ENCODE data around the gene ACOXL. TPM values are rescaled to one million over a fixed set of nuclear protein-coding genes. Genes with fewer than 3 reads are reported as not detected.

The ACOXL gene
- total and polyA plus RNA-seq, 9 of the 15 experiments (the other 6 are each of a cell fraction or from before 2014, with no cell fraction given): 0.31 to 0.56 TPM; not detected in 7

DNA sequence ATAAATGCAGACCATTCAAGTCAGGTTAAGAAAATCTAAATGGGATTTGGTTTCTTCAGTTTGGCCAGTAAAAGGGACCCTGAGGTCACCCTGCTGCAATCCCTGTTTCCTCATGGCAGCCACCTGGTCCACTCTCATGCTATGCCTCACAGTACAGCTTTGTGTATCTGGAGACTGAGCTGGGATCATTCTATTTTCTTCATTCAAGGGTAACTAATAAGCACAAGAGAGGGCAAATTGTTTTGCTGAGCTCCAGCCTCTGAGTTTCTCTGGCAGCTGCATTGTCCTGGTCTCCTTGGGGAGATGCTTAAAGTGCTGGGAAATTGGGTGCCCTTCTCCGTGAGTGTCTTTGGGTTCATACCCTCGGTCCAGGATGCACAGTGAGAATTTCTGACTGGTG lies 369.8 kb downstream of the ACOXL start:
- no peaks in the 10 kb centered on the region for H3K4me1 ChIP-seq (replicated peaks in 1 of 2; ENCODE audit: control insufficient read depth in 2 of 2, insufficient read depth in 2 of 2, low read length in 2 of 2)
- FAIRE-seq: peak; percentile 6
- DNase-seq (ENCODE audit: extremely low read depth in 1 of 4, low spot score in 3 of 4): no peak
- WGBS (ENCODE audit: insufficient coverage, low coverage, missing lambda C conversion rate): 7% methylated on average over 2 of the region's 2 CpGs
- no peak; the same call in 2 of the 3 replicates for ATAC-seq
- no peak overlapping the region for H3K4me3 ChIP-seq
- H2AFZ ChIP-seq (ENCODE audit: low read depth, low read length): no peak overlapping the region
- no peaks in the 10 kb centered on the region for H3K9me3 ChIP-seq (replicated peaks; ENCODE audit: control insufficient read depth, insufficient read depth, low read depth, low read length)
- no peaks in the 10 kb centered on the region for H4K20me1 ChIP-seq (replicated peaks; ENCODE audit: control insufficient read depth, insufficient read depth, low read length)
- no peak overlapping the region for H3K4me2 ChIP-seq (ENCODE audit: insufficient read depth, low read length)
- no peaks in the 10 kb centered on the region for H3K36me3 ChIP-seq (ENCODE audit: control insufficient read depth, insufficient read depth, low read length)
- in situ Hi-C loops (cut with MboI) (no loop called here), intact Hi-C loops (cut with micrococcal nuclease) (no loop called here)
- H3K9me1 ChIP-seq (ENCODE audit: control insufficient read depth, insufficient read depth, low read length): no peaks in the 10 kb centered on the region
- H3K79me2 ChIP-seq (ENCODE audit: control insufficient read depth, insufficient read depth, low read length): no peaks in the 10 kb centered on the region
- H3K27me3 ChIP-seq (ENCODE audit: control insufficient read depth in 2 of 2, insufficient read depth in 2 of 2, low read length in 2 of 2): peaks cover 0 to 14% of the 10 kb centered on the region in 2 experiments; a peak in 2 of 5 replicates
- H3K9ac ChIP-seq (ENCODE audit: insufficient read depth in 1 of 2, low read depth in 2 of 2, low read length in 2 of 2): no peak overlapping the region
- H3K27ac ChIP-seq (ENCODE audit: extremely low read depth, low read depth, low read length): no peak overlapping the region
- CTCF ChIA-PET (ENCODE audit: low intra/inter-chr PET ratio): no interaction called here
- no TSS peak for BruUV-seq (replicated peaks)
- POLR2A ChIA-PET: no interaction called here
- TF ChIP-seq, protein P1, sequence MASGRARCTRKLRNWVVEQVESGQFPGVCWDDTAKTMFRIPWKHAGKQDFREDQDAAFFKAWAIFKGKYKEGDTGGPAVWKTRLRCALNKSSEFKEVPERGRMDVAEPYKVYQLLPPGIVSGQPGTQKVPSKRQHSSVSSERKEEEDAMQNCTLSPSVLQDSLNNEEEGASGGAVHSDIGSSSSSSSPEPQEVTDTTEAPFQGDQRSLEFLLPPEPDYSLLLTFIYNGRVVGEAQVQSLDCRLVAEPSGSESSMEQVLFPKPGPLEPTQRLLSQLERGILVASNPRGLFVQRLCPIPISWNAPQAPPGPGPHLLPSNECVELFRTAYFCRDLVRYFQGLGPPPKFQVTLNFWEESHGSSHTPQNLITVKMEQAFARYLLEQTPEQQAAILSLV (tag; IDR thresholded peaks at IDR 0.05): no peak
- TF ChIP-seq, protein P2, sequence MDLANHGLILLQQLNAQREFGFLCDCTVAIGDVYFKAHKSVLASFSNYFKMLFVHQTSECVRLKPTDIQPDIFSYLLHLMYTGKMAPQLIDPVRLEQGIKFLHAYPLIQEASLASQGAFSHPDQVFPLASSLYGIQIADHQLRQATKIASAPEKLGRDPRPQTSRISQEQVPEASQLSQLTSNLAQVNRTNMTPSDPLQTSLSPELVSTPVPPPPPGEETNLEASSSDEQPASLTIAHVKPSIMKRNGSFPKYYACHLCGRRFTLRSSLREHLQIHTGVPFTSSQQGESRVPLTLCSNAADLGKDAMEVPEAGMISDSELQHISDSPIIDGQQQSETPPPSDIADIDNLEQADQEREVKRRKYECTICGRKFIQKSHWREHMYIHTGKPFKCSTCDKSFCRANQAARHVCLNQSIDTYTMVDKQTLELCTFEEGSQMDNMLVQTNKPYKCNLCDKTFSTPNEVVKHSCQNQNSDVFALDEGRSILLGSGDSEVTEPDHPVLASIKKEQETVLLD (IDR thresholded peaks at IDR 0.05): no peak
- no peak for TF ChIP-seq RUNX1 (IDR thresholded peaks at IDR 0.05; ENCODE audit: low read depth)

DNA sequence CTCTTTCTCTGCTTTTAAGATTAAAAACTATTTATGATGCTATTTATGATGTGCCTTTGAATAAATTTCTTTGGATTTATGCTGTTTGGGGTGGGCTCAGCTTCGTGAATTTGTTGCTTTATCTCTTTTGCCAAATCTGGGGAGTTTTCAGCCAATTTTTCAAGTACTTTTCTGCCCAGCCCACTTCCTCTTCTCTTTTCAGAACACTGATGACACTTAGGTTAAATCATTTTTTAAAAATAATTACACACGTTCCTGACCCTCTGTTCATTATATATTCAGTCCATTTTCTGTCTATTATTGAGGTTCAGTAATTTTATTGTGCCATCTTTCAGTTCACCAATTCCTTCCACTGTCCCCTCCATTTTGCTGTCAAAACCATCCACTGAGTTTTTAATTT lies 373.6 kb downstream of the ACOXL start:
- Histone ChIP-seq H3K9ac (ENCODE audit: insufficient read depth in 1 of 2, low read depth in 2 of 2, low read length in 2 of 2) (no peak overlapping the region), H2AFZ (ENCODE audit: low read depth, low read length) (no peak overlapping the region), H3K27me3 (ENCODE audit: control insufficient read depth in 2 of 2, insufficient read depth in 2 of 2, low read length in 2 of 2) (peaks cover 0 to 8% of the 10 kb centered on the region in 2 experiments; a peak in 2 of 5 replicates), H3K36me3 (ENCODE audit: control insufficient read depth, insufficient read depth, low read length) (no peaks in the 10 kb centered on the region), H3K27ac (ENCODE audit: extremely low read depth, low read depth, low read length) (no peak overlapping the region), H3K4me2 (ENCODE audit: insufficient read depth, low read length) (no peak overlapping the region), H4K20me1 (replicated peaks; ENCODE audit: control insufficient read depth, insufficient read depth, low read length) (no peaks in the 10 kb centered on the region), H3K4me1 (replicated peaks in 1 of 2; ENCODE audit: control insufficient read depth in 2 of 2, insufficient read depth in 2 of 2, low read length in 2 of 2) (no peaks in the 10 kb centered on the region), H3K9me3 (replicated peaks; ENCODE audit: control insufficient read depth, insufficient read depth, low read depth, low read length) (no peaks in the 10 kb centered on the region), H3K4me3 (no peak overlapping the region), H3K79me2 (ENCODE audit: control insufficient read depth, insufficient read depth, low read length) (no peaks in the 10 kb centered on the region), H3K9me1 (ENCODE audit: control insufficient read depth, insufficient read depth, low read length) (no peaks in the 10 kb centered on the region)
- 0 out of 2 replicates have a peak, but pooled peaks have one; percentile 20 for TF ChIP-seq SPI1 (IDR thresholded peaks at IDR 0.05; ENCODE audit: borderline replicate concordance, low read depth, low read length)
- TF ChIP-seq, protein P3, sequence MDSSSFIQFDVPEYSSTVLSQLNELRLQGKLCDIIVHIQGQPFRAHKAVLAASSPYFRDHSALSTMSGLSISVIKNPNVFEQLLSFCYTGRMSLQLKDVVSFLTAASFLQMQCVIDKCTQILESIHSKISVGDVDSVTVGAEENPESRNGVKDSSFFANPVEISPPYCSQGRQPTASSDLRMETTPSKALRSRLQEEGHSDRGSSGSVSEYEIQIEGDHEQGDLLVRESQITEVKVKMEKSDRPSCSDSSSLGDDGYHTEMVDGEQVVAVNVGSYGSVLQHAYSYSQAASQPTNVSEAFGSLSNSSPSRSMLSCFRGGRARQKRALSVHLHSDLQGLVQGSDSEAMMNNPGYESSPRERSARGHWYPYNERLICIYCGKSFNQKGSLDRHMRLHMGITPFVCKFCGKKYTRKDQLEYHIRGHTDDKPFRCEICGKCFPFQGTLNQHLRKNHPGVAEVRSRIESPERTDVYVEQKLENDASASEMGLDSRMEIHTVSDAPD (CRISPR knock-in tag; IDR thresholded peaks at IDR 0.05): no peak
- ChIA-PET POLR2A (no interaction called here), CTCF (ENCODE audit: low intra/inter-chr PET ratio) (no interaction called here)
- BruUV-seq (replicated peaks): no TSS peak
- intact Hi-C loops (cut with micrococcal nuclease): no loop called here
- in situ Hi-C loops (cut with MboI): no loop called here
- WGBS (ENCODE audit: insufficient coverage, low coverage, missing lambda C conversion rate): 0% methylated on average over 2 of the region's 2 CpGs
- DNase-seq (ENCODE audit: extremely low read depth in 1 of 4, low spot score in 3 of 4) (no peak), FAIRE-seq (no peak), ATAC-seq (no peak)

Data from K562 (cell line).